Stimulated activated naive CD8-positive, alpha-beta T cell treated with anti-CD3 and anti-CD28 coated beads, Interleukin-15, amount 100 ng/mL, for 72 hours (primary cell): ENCODE data around the gene PDE8B.

Experiments used
- ATAC-seq: fragments of 150-1000 bp; cut with Tn5 transposase; 2 replicates; pipeline ENCODE4 v1.10.0; 2021; ENCODE audit warnings: mild to moderate bottlenecking, moderate library complexity
- DNase-seq, 2 donors: peaks; one replicate each; pipeline ENCODE4 v3.0.0; 2021 to 2022
- H3K27ac Mint-ChIP-seq, 2 donors: one replicate each; pipeline ENCODE4 v1.8.0; 2022; ENCODE audit warnings: mild to moderate bottlenecking in 2 of 2, mixed read lengths in 2 of 2, moderate library complexity in 2 of 2
- H3K27me3 Mint-ChIP-seq: one replicate; pipeline ENCODE4 v1.8.0; 2022; ENCODE audit warnings: mixed read lengths
- H3K4me1 Mint-ChIP-seq: one replicate; pipeline ENCODE4 v1.8.0; 2022; ENCODE audit warnings: mild to moderate bottlenecking, mixed read lengths
- H3K4me3 Mint-ChIP-seq, 2 donors: one replicate each; pipeline ENCODE4 v1.8.0; 2022; ENCODE audit warnings: mild to moderate bottlenecking in 2 of 2, mixed read lengths in 2 of 2, moderate library complexity in 1 of 2
- H3K9me3 Mint-ChIP-seq, 2 donors: one replicate each; pipeline ENCODE4 v1.8.0; 2022; ENCODE audit warnings: mixed read lengths in 2 of 2

PDE8B gene

GRCh38 chr5:77235846-77236721, 25.6 kb downstream of the PDE8B start:
- peaks cover 54% of the 10 kb centered on the region for H3K27me3 Mint-ChIP-seq
- no peak overlapping the region for H3K4me3 Mint-ChIP-seq
- ATAC-seq (peak; percentile 37), DNase-seq (no peak)
- peaks cover 6% of the 10 kb centered on the region in 2 donors for H3K9me3 Mint-ChIP-seq
- H3K27ac Mint-ChIP-seq = no peak overlapping the region
- H3K4me1 Mint-ChIP-seq = peaks cover 12% of the 10 kb centered on the region

DNA sequence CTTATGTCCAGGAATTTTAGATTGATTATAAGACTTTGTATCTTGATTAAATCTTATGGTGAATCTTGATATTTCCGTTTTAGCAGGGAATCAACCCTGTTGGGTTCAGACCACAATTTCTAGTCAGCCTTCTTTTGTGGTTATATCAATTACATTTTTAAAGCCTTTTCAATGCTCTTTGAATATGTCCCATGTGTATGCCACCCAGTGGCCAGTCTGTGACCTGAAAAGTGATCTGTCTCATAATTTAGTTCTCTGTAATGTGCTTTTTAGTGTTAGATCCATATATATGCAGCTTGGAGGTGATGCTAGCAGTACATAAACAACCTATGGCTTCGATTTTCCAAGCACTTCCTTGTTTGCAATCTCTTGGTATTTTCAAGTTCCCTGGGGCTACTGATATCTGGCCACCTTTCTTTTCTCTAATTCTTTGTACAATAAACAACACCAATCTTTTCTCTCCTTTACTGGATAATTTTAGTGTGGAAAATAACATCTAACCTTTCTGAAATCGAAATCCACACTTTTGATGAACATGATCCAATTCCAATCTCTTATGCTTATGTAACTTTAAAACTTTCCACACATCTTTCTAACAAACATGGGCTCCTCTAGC, 28.8 kb downstream of the PDE8B start:
- Mint-ChIP-seq H3K4me3 (no peak overlapping the region), H3K4me1 (peaks cover 8% of the 10 kb centered on the region), H3K9me3 (peaks cover 6% of the 10 kb centered on the region in 2 donors), H3K27me3 (peaks cover 67% of the 10 kb centered on the region), H3K27ac (no peak overlapping the region)
- DNase-seq (peak in 1 of 2 donors; percentile 13), ATAC-seq (peak; percentile 45)

DNA sequence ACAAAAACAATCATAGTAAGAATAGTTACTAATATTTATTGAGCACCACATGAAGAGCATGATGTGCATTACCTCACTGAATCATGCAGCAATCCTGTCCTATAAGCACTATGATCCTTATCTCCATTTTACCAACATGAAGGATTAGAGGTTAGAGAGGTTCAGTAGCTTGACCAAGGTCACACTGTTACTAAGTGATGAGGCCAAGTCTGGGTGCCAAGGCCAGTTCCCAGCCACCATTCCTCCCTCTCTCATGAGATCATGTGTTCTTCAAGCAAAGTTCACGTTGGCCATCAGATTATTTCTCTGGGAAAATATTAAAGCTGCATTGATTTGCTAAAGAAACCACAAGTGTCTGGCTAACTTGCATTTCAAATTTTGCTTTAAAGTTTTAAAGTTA, 31.0 kb downstream of the PDE8B start:
- Mint-ChIP-seq H3K4me3 (no peak overlapping the region), H3K9me3 (peaks cover under 1 to 1% of the 10 kb centered on the region in 2 donors), H3K27ac (no peak overlapping the region), H3K27me3 (peaks cover 45% of the 10 kb centered on the region), H3K4me1 (peaks cover under 1% of the 10 kb centered on the region)
- no peak for DNase-seq
- ATAC-seq = no peak

DNA sequence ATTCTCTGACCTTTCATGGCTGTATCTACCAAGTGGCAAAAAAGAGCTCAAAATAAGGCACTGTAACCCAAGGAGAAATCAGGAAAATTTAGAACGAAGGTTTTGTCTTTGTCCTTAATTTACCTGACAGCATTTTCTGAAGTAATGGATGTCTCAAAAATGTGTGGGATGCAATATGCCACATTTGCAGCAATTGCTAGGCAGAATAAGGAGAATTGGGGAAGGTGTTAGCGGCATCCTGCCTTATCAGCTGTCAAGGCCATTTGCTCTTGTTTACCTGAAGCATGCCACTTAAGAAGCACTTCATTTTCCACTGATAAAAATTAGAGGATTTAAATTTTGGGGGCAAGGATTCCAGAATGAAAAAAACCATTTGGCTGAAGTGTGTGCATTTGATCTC, 39.0 kb downstream of the PDE8B start:
- ATAC-seq (no peak), DNase-seq (no peak)
- Mint-ChIP-seq H3K4me3 (no peak overlapping the region), H3K27me3 (peaks cover 47% of the 10 kb centered on the region), H3K4me1 (no peaks in the 10 kb centered on the region), H3K9me3 (no peaks in the 10 kb centered on the region), H3K27ac (no peak overlapping the region)

- ATAC-seq (no peak), DNase-seq (no peak)
- Mint-ChIP-seq H3K4me3 (no peak overlapping the region), H3K9me3 (no peaks in the 10 kb centered on the region), H3K27ac (no peak overlapping the region), H3K4me1 (no peaks in the 10 kb centered on the region), H3K27me3 (peaks cover 53% of the 10 kb centered on the region)
Observed at GRCh38 chr5:77250021-77250420, 39.5 kb downstream of the PDE8B start.

DNA sequence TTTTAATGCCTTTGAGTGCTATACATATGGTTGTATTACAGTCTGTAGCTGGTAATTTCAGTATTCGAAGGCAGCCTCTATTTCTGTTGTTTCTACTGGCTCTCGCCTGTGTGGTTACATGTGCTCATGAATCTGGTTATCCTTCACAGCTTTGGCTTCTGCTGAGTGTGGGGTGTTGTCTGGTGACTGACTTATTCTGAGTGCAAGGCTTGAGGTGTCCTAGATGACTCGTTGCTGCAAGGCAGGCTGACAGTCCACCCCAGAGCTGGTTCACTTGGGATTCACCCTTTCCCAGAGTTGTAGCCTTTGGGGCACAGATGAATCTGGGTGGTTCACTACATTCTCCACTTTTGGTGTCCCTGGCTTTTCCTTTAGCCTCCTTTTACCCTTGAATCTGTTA, 41.4 kb downstream of the PDE8B start:
- Mint-ChIP-seq H3K27me3 (peaks cover 64% of the 10 kb centered on the region), H3K4me1 (no peaks in the 10 kb centered on the region), H3K27ac (no peak overlapping the region), H3K9me3 (peaks cover 0 to 2% of the 10 kb centered on the region in 2 donors), H3K4me3 (no peak overlapping the region)
- DNase-seq (no peak), ATAC-seq (peak; percentile 61)

DNA sequence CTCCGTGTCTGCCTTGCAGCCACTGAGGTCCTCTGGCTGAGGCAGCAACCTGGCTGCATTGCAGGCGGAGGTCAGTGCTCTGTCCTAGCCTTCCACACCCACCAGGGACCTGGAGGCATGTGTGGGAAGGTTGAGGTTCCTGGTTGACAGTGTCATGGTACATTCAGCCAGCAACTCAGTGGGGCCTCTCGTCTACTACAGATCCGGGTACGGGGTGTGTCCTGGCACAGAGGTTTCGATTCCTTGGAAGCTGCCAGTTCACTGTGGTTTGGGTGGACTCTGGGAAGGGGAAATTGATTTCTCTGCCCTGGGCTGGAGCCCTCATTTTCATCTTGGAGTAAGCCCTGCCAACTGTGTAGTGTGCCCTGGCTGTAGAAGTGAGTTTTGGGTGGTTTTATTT, 45.1 kb downstream of the PDE8B start:
- Mint-ChIP-seq H3K4me1 (peaks cover 12% of the 10 kb centered on the region), H3K9me3 (peaks cover 0 to 6% of the 10 kb centered on the region in 2 donors), H3K27ac (no peak overlapping the region), H3K27me3 (peaks cover 58% of the 10 kb centered on the region), H3K4me3 (no peak overlapping the region)
- ATAC-seq (no peak), DNase-seq (no peak)

DNA sequence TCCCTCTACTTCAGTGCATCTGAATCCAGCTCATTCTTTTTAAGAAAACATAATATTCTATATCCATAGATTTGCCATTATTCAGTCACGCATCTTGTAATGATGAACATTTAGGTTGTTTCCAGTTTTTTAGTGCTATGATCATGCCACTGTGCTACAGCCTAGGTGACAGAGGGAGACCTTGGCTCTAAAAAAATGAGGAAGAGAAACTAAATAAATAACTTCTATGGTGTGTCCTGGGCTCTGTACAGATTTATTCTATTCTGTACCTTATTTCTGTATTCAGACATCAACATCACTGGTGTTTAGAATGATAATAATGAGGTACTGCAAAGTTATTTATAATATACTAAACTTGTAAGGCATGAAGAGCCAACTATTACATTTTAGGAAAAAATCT, 45.9 kb downstream of the PDE8B start:
- peaks cover 0 to 6% of the 10 kb centered on the region in 2 donors for H3K9me3 Mint-ChIP-seq
- H3K27ac Mint-ChIP-seq = no peak overlapping the region
- H3K27me3 Mint-ChIP-seq = peaks cover 51% of the 10 kb centered on the region
- ATAC-seq (no peak), DNase-seq (no peak)
- no peak overlapping the region for H3K4me3 Mint-ChIP-seq
- H3K4me1 Mint-ChIP-seq = peaks cover 12% of the 10 kb centered on the region

- Mint-ChIP-seq H3K9me3 (peaks cover 0 to 6% of the 10 kb centered on the region in 2 donors), H3K4me1 (peaks cover 12% of the 10 kb centered on the region), H3K4me3 (no peak overlapping the region), H3K27me3 (peaks cover 37% of the 10 kb centered on the region), H3K27ac (no peak overlapping the region)
- DNase-seq = no peak
- ATAC-seq = no peak
Observed at GRCh38 chr5:77258652-77259051, 48.2 kb downstream of the PDE8B start.

GRCh38 chr5:77259476-77259875, 49.0 kb downstream of the PDE8B start:
- peak overlapping the region in 1 of 2 donors; percentile 42 for H3K4me3 Mint-ChIP-seq
- peak overlapping the region in 1 of 2 donors; percentile 34 for H3K27ac Mint-ChIP-seq
- H3K4me1 Mint-ChIP-seq = peaks cover 12% of the 10 kb centered on the region
- peaks cover 31% of the 10 kb centered on the region for H3K27me3 Mint-ChIP-seq
- DNase-seq (peak in 1 of 2 donors; percentile 47), ATAC-seq (peak; percentile 96)
- peaks cover 0 to 6% of the 10 kb centered on the region in 2 donors for H3K9me3 Mint-ChIP-seq

DNA sequence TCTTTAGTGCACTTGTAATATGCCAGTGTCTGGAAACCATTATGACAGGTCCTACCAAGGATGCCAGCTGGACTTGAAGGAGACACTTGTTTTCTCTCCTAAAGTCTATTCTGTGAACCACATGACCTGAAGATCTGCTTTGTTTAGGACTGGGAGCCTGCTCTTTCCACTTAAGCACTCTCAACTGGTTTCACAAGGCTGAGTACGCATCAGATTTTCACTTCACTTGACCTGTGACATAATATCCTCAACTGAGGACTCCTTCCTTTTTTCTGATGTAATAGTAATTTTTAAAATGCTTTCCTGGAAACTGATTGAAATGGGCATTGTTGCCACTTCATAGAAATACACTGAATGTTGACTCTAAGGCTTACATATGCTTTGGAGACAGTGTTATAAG, 52.2 kb downstream of the PDE8B start:
- Mint-ChIP-seq H3K9me3 (no peaks in the 10 kb centered on the region), H3K27me3 (peaks cover 14% of the 10 kb centered on the region), H3K4me3 (no peak overlapping the region), H3K4me1 (peaks cover 17% of the 10 kb centered on the region), H3K27ac (peak overlapping the region in 1 of 2 donors; percentile 13)
- no peak for DNase-seq
- no peak for ATAC-seq

- H3K4me3 Mint-ChIP-seq = no peak overlapping the region
Observed at GRCh38 chr5:77266291-77266690, 55.8 kb downstream of the PDE8B start.

DNA sequence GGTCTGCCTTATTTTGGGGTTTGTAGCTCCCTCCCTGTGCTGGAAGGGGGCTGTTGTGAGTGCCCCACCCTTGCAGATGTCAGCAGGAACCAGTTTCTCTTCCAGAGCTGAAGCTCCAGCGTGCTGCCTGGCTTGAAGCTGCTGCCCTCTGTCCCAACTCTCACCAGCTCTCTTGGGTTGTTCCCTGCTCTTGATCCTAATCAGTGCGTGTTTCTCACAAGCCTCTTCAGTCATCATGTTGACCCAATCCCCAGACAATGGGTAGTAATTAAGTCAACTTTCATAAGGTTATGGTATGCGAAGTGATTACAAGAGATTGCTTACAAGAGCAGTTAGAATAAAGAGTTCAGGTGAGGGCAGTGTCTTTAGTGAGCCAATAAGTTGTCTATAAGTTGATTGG, 57.0 kb downstream of the PDE8B start:
- H3K27ac Mint-ChIP-seq = no peak overlapping the region
- H3K4me1 Mint-ChIP-seq = peaks cover 5% of the 10 kb centered on the region
- ATAC-seq = no peak
- peaks cover 33% of the 10 kb centered on the region for H3K27me3 Mint-ChIP-seq
- peaks cover 5 to 9% of the 10 kb centered on the region in 2 donors for H3K9me3 Mint-ChIP-seq
- no peak for DNase-seq
- H3K4me3 Mint-ChIP-seq = no peak overlapping the region

More at GRCh38 chr5:77266291-77266690, 55.8 kb downstream of the PDE8B start:
- ATAC-seq (no peak), DNase-seq (no peak)
- peaks cover 5% of the 10 kb centered on the region for H3K4me1 Mint-ChIP-seq
- peaks cover 22% of the 10 kb centered on the region for H3K27me3 Mint-ChIP-seq
- peaks cover 5 to 9% of the 10 kb centered on the region in 2 donors for H3K9me3 Mint-ChIP-seq
- no peak overlapping the region for H3K27ac Mint-ChIP-seq

DNA sequence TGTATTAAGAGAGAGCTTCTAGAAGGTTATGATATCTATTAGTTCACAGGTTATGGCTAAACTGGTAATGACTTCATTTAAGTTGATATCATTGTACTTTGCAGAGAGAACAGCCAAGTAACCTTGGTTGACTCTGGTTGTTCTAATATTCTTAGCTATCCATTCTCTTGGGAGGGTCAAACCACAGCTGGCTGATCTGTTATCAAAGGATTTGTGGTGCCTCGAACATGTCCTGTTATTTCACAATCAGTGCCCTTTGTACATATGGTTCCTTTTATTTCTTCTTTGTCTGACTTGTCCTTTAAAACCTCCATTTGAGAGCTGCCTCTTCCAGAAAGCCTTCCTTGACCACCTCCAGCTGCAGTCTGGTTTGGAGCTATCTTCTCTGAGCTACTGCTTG, 61.7 kb downstream of the PDE8B start:
- Mint-ChIP-seq H3K4me3 (no peak overlapping the region), H3K9me3 (peaks cover 5 to 9% of the 10 kb centered on the region in 2 donors), H3K4me1 (peaks cover under 1% of the 10 kb centered on the region), H3K27me3 (peaks cover 33% of the 10 kb centered on the region), H3K27ac (no peak overlapping the region)
- ATAC-seq (no peak), DNase-seq (no peak)

DNA sequence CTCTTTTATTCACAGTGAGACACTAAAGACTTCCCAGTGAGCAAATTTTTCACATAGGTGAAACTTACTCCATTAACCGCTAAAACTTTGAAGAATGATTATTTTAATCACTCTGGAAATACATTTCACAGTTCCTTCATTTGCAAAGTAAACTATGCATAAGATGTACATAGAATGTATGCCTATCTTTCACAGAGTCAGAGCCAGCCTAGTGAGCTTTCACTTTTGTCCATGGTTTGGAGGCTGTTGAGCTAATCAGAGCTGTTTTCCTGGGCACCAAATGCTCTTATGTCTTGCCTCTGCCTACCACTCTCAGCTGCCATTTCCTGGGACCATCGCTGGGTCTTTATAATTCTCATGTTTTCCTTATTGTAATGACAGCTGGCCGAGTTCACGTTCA, 67.3 kb downstream of the PDE8B start:
- no peaks in the 10 kb centered on the region for H3K9me3 Mint-ChIP-seq
- peaks cover 11% of the 10 kb centered on the region for H3K4me1 Mint-ChIP-seq
- H3K27ac Mint-ChIP-seq = no peak overlapping the region
- DNase-seq = no peak
- no peaks in the 10 kb centered on the region for H3K27me3 Mint-ChIP-seq
- no peak for ATAC-seq
- no peak overlapping the region for H3K4me3 Mint-ChIP-seq

DNA sequence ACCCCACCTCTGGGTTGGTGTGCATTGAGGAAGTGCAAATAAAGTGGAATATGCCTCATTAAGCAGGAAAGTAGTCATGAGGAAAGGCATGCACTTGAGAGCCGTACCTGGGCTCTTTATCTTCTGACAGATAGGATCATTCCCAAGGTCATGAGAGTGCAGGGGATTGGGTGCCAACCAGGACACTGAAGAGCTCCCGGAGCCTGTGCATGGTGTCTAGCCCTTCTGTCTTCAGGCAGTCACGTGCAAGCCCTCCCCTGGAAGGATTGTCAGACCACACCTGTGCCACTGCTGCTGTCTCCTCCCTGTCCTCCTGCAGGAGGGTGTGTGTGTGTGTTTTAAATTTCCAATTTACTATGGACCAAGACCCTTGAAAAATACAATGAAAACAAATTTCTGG, 69.6 kb downstream of the PDE8B start:
- Mint-ChIP-seq H3K4me1 (peaks cover 11% of the 10 kb centered on the region), H3K9me3 (no peaks in the 10 kb centered on the region), H3K4me3 (no peak overlapping the region), H3K27ac (no peak overlapping the region), H3K27me3 (peaks cover 18% of the 10 kb centered on the region)
- no peak for ATAC-seq
- DNase-seq = no peak
